LNCaP clone FGC (cell line): ENCODE data around the gene HTN1.
A peak's percentile ranks its signal among the peaks of the same experiment; 100 is the strongest.
"Not testable (repeated sequence)": the region's sequence is repeated elsewhere in the genome, so short reads cannot be mapped to it uniquely, and the experiment has no call there.

Experiments
- DNase-seq: peaks from one replicate; pipeline ENCODE4 v3.0.0-alpha.2; 2011; ENCODE audit warnings: low read depth
- H3K4me3 ChIP-seq: 2 replicates; pipeline ENCODE4 v1.5.1; 2011; ENCODE audit warnings: mild to moderate bottlenecking, low read depth, low read length, control low read depth
- CTCF ChIP-seq: IDR thresholded peaks from 2 replicates; pipeline ENCODE4 v1.5.1; 2012; ENCODE audit warnings: mild to moderate bottlenecking; ENCODE audit not compliant: control insufficient read depth, insufficient read depth; ENCODE audit errors: extremely low read depth

The HTN1 gene

GRCh38 chr4:70041652-70042286, 8.5 kb upstream of the HTN1 start:
- no peak overlapping the region for H3K4me3 ChIP-seq
- TF ChIP-seq CTCF = no peak
- DNase-seq = no peak

- peak; percentile 63 for DNase-seq
- H3K4me3 ChIP-seq = not testable (repeated sequence)
Measured at GRCh38 chr4:70056534-70056933, 6.3 kb downstream of the HTN1 start.

- no peak for TF ChIP-seq CTCF
- no peak overlapping the region for H3K4me3 ChIP-seq
- DNase-seq = no peak
Measured at GRCh38 chr4:70057651-70058050, 7.4 kb downstream of the HTN1 start.

- DNase-seq = no peak
- H3K4me3 ChIP-seq = no peak overlapping the region
Measured at GRCh38 chr4:70059149-70059548, 8.9 kb downstream of the HTN1 start.

GRCh38 chr4:70062000-70062399, 11.8 kb downstream of the HTN1 start:
- H3K4me3 ChIP-seq = no peak overlapping the region
- TF ChIP-seq CTCF = no peak
- no peak for DNase-seq

More at GRCh38 chr4:70059149-70059548, 8.9 kb downstream of the HTN1 start:
- TF ChIP-seq CTCF = no peak

GRCh38 chr4:70080205-70080604, 30.0 kb downstream of the HTN1 start:
- TF ChIP-seq CTCF = no peak
- DNase-seq = no peak
- H3K4me3 ChIP-seq = no peak overlapping the region

GRCh38 chr4:70099206-70099605, 49.0 kb downstream of the HTN1 start:
- no peak for DNase-seq
- no peak for TF ChIP-seq CTCF
- H3K4me3 ChIP-seq = no peak overlapping the region
